NK-92 (cell line): ENCODE results near the gene PGF.
"Not testable (repeated sequence)": the region's sequence is repeated elsewhere in the genome, so short reads cannot be mapped to it uniquely, and the experiment has no call there.

ENCODE experiments used
- DNase-seq: peaks from one replicate; lab custom pipeline; 2025; ENCODE audit not compliant: unreplicated experiment; lab: John Stamatoyannopoulos, UW

Gene PGF

GRCh38 chr14:74945261-74945851 lies 10.0 kb downstream of the PGF start:
- no peak for DNase-seq

DNA sequence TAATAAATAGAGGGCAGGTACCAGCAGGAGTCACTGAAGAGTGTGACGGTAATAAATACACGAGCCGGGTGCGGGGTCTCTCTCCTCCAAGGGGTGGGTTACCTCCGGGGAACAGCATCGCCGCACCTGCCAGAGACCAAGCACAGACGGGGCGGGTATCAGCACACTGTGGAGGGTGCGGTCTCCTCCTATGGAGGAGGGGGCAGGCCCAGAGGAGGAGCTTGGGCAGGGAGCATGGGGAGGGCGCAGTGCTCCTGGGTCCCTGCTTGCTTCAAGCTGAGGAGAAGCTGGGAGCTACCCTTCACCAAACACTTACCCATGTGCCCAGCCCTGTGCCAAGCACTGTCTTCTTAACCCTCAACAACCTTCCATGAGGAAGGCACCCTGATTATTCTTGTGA lies 12.8 kb downstream of the PGF start:
- DNase-seq = no peak

GRCh38 chr14:74942181-74942580 lies 13.2 kb downstream of the PGF start:
- DNase-seq = no peak

- DNase-seq = no peak
Measured at GRCh38 chr14:74941676-74942097, 13.7 kb downstream of the PGF start.

GRCh38 chr14:74940956-74941565 lies 14.3 kb downstream of the PGF start:
- no peak for DNase-seq

DNA sequence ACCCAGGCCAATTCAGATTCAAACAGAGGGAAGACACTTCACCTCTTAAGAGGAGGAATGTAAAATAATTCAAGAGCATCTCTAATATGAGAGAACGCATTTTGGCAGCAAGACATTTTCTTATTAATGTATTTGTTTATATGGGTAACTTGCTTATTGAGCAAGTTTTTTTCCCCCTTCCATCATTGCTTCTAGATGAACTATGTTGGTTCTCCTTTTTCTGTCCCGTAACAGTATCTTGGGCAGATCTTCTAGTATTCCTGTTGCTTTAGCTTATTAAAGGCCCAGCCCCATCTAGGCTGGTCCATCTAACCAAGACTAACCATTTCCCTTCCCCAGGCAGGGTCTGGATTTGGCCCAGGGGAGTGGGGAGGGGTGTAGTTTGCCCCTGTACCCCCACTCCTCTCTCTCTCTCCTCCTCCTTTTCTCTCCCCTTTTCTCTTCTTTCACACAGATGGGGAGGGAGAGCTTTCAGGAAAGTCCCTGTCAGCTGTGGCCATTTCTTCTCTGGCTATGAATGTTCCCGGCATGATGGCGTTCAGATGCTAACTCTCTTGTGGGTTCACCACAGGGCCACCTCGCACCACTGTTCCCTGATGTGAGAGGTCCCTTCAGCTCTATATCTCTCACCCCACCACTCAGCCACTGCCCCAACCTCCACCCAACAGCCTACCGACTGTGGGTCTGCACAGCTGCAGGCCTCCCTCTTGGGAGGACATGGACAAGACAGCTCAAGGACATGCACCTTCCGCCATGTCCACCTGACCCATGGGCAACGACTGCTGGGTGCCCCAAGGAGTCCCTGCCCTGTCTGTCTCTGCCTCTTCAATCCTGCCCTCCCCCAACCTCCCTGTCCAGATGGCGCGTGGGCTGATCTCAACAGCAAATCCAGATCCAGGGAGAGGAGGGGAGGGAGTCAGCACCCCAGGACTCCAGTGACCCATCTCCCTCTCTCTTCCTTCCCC lies 16.6 kb downstream of the PGF start:
- no peak for DNase-seq

DNA sequence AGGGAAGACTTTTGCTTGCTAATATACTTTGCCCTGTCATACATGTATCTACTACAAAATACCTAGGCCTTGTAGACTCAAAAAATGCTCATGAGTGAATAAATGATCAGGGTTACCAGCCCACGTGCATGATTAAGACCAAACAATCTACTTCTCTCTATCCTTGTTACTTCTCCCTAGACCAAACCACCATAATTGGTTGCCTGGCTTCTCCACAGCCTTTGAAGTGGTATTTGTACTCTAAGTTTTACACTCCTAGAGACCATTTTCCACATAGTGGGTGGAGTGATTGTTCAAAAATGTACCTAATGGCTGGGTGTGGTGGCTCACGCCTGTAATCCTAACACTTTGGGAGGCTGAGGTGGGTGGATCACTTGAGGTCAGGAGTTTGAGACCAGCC lies 18.2 kb downstream of the PGF start:
- DNase-seq = no peak

- no peak for DNase-seq
Measured at GRCh38 chr14:74936731-74937130, 18.7 kb downstream of the PGF start.

- DNase-seq = no peak
Measured at GRCh38 chr14:74936151-74936550, 19.2 kb downstream of the PGF start.

- no peak for DNase-seq
Measured at GRCh38 chr14:74935360-74935680, 20.1 kb downstream of the PGF start.

DNA sequence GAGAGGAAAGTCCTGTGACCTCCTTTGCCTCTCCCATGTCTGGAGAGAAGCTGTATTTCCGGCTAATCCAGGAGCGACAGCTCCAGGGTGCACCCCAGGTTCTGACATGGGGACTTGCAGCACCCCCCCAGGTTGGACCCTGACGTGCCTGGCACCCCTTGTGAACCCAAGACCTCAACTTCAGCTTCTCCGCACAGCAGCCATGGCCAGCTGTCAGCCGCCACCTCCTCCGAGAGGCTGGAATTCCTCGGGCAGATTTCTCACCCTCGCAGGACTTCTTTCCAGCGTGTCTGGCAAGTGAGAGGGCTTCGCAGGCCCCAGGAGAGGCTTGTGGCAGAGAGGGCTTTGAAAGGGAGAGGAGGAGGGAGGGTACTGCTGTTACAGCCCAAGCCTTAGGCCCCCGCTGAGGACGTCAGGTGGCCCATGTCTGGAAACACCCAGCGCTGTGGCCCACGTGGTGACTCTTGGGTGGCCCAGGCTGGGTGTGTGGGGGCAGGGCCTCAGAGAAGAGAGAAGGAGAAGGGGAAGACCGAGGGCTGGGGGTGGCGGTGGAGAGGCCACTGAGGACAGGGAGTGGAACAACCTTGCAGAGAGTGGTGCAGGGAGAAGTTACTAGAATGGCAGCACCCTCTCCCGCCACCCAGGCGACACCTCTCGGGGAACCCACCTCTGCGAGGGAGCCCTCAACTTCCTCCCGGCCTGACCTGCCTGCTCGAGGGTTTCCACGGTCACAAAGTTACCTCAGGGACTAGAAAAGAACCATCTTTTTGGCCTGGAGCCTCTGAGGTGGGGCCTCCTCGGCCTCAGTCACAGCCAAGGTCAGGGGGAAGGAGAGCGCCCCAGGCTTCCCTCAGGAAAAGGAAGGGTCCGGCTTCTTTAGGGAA lies 20.7 kb downstream of the PGF start:
- DNase-seq = no peak

DNA sequence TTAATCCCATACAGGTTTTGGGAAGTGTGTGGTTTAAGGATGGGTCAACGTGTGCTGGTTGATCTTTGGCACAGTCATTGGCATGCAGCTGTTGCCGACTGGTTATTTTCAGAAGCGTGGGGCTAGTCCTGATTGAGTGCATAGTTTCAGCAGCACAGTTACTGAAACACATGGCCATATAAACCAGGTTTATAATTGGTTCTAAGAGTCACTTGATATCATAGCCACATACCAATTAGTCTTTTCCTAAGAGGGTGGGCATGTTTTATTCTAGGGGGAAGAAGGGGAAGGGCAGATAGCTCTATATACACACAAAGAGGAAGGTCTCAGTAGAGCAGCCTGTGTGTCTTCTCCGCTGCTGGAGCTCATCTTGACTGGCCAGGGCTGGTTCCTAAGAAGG lies 21.4 kb downstream of the PGF start:
- no peak for DNase-seq

- not testable (repeated sequence) for DNase-seq
Measured at GRCh38 chr14:74932936-74933335, 22.5 kb downstream of the PGF start.

GRCh38 chr14:74932401-74932901 lies 22.9 kb downstream of the PGF start:
- no peak for DNase-seq

- DNase-seq = not testable (repeated sequence)
Measured at GRCh38 chr14:74931744-74932143, 23.7 kb downstream of the PGF start.

DNA sequence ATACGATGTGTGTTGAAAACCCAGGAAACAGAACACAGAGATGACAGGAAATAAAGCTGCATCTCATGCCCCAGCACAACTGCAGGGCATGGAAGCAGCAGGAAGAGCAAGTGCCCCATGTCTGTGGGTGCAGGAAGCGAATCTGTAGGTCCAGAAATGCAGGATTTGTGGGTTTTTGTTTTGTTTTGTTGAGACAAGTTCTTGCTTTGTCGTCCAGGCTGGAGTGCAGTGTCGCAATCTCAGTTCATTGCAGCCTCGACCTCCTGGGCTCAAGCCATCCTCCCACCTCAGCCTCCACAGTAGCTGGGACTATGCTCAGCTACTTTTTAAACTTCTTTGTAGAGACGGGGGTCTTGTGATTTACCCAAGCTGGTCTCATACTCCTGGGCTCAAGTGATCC lies 26.2 kb downstream of the PGF start:
- DNase-seq = no peak

DNA sequence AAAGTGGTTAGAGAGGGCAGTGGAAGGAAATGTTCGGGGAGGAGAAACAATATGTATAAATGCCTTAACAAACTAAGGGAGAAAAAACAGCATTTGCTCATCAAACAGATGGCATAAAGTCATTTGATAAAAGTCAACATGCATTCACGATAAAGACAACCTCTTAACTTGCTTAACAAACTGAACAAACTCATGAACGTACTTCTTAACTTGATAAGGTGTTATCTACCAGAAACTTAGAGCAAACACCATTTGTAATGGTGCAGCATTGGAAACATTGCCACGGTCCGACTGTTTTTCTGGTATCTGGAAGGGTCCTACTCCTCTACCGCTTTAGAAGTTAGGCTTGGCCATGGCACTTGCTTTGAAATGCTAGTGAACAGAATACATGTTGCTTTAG lies 28.2 kb downstream of the PGF start:
- no peak for DNase-seq

- DNase-seq = no peak
Measured at GRCh38 chr14:74924061-74924460, 31.3 kb downstream of the PGF start.

DNA sequence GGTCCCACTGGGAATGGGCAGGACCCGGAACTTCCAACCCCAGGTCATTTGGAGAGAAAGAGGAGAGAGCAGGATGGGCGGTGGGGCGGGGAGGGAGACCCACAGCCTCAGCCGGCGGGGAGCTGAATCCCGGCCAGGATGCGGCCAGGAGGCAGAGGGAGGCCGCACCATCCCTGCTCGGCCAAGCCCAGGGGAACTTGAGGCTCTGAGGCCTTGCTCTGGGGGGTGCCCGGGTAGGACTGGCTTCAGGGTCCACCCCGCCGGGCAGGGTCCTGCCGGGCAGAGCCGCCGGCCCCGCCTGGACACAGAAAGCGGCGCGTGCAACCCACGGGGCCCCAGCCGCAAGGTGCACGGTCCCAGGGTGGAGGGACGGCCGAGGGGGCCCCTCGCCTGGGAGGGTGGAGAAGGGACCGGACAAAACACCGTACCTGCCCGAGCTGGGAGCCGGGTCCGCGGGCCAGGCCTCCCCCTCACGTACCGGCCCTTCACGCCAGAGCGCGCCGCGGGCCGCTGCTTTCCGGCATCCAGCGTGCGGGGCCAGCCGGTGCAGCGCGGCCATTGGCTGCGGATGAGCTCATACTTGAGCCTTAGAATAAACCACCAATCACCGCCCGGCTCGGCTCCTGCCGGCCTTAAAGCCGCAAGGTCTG lies 32.5 kb downstream of the PGF start, which contains the start of gene RPS6KL1:
RPS6KL1 (minus strand) TSS at position 509 of the 650 bp plus-strand sequence. CDS start 1,719 bp downstream, outside the sequence.
- DNase-seq = no peak

DNA sequence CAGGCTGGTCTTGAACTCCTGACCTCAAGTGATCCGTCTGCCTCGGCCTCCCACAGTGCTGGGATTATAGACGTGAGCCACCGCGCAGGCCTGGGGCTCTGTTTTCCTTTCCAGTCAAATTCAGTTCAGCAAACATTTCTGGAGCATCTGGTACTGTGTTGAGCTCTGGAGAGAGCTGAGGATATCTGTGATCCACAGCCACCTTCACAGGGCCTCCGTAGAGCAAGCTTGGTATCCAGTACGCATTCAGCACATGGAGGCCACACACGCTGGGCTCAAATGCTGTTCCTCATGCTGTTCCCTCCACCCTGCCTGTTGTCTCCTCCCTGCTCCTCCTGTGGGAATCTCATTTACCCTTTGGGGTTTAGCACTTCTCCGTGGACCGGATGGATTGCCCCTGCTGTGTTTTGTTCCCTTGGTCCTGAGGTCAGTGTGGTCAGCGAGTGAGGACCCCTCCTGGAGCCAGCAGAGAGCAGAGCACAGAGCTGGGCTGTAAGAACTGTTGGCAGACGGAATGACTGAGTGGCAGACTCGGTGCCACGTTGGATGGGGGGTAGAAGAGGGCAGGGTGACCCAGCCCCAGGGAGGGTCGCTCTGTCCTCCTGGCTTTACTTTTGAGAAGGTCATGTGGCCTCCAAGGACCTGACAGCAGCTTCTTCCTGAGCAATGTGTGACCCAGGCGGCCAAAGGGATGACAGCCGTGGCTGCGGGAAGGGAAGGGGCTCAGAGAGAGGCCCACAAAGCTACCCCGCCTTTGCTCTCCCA lies 33.2 kb downstream of the PGF start:
- no peak for DNase-seq
